Hippocampal formation (tissue), 2 donors: Measurements from ENCODE around the gene LACTB.

ENCODE experiments used
- DNase-seq, 2 donors: peaks; one replicate each; lab custom pipeline; 2025; lab: John Stamatoyannopoulos, UW

The LACTB gene

GRCh38 chr15:63169788-63170187, 48.1 kb downstream of the LACTB start:
- no peak for DNase-seq

GRCh38 chr15:63172376-63172775, 50.7 kb downstream of the LACTB start:
- DNase-seq: no peak

GRCh38 chr15:63172851-63173451, 51.3 kb downstream of the LACTB start:
- DNase-seq: peak in 1 of 2 donors; percentile 68

- no peak for DNase-seq
Observed at GRCh38 chr15:63176302-63176701, 54.6 kb downstream of the LACTB start.

GRCh38 chr15:63178034-63178433, 56.4 kb downstream of the LACTB start:
- no peak for DNase-seq

GRCh38 chr15:63180746-63181145, 59.1 kb downstream of the LACTB start:
- no peak for DNase-seq

- DNase-seq: no peak
Observed at GRCh38 chr15:63181648-63182047, 60.0 kb downstream of the LACTB start.

- DNase-seq: no peak
Observed at GRCh38 chr15:63185206-63185605, 63.5 kb downstream of the LACTB start.

- no peak for DNase-seq
Observed at GRCh38 chr15:63186065-63186464, 64.4 kb downstream of the LACTB start.

- DNase-seq: no peak
Observed at GRCh38 chr15:63187589-63188226, 66.0 kb downstream of the LACTB start.

GRCh38 chr15:63188247-63188925, 66.7 kb downstream of the LACTB start:
- DNase-seq: no peak

GRCh38 chr15:63188926-63189871, 67.5 kb downstream of the LACTB start, which contains the start of gene RAB8B:
RAB8B (plus strand) TSS chr15:63189606; CDS start chr15:63189625, 19 bp downstream.
- DNase-seq: peak; percentile 92 to 98

- no peak for DNase-seq
Observed at GRCh38 chr15:63189941-63190768, 68.5 kb downstream of the LACTB start.

GRCh38 chr15:63190769-63191649, 69.3 kb downstream of the LACTB start:
- no peak for DNase-seq
